Suppressor macrophage (primary cell): ENCODE data around the gene GAST.

ENCODE experiments used
- DNase-seq, 4 experiments: peaks; one replicate each; pipeline ENCODE4 v3.0.0-alpha.2; 2020 to 2022

Gene GAST

GRCh38 chr17:41710472-41711090 lies 1.6 kb upstream of the GAST start:
- DNase-seq: no peak

GRCh38 chr17:41717408-41718286 lies 5.5 kb downstream of the GAST start:
- DNase-seq: peak; percentile 62 to 80 (median 72)

DNA sequence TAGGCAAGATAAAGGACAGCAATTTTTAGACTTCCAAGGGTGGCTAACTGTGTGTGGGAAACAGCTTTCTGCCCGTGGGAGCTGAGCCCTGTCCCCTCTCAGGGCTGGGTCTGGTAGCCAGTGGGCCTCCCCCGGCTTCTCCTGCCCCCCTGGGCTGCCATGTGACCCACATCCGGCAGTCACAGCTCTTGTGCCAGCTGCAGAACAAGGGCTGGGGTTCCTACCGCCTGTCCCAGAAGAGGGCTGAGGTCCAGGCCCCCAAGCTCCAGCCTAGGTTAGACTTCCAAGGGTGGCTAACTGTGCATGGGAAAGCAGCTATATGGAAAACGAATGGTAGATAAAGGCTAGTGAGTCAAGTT lies 6.1 kb downstream of the GAST start:
- DNase-seq: no peak

DNA sequence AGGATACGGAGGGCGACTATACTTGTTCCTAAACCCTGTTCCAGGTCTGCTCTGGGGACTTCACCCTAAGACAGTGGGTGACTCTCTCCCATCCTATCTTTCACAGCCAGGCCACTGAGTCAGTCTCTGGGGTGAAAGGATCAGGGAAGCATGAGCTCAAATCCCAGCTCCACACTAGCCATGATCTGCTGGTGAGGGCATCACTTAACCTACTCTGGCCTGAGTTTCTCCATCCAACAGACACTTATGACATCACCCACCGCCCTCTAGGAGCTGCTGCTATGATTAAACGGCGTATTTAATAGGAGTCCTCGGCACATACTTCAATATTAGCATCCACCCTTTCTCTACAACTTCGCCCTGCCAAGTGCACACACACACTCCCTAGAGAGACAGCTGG lies 10.1 kb downstream of the GAST start:
- DNase-seq: no peak

GRCh38 chr17:41723801-41724475 lies 11.8 kb downstream of the GAST start:
- DNase-seq: no peak

DNA sequence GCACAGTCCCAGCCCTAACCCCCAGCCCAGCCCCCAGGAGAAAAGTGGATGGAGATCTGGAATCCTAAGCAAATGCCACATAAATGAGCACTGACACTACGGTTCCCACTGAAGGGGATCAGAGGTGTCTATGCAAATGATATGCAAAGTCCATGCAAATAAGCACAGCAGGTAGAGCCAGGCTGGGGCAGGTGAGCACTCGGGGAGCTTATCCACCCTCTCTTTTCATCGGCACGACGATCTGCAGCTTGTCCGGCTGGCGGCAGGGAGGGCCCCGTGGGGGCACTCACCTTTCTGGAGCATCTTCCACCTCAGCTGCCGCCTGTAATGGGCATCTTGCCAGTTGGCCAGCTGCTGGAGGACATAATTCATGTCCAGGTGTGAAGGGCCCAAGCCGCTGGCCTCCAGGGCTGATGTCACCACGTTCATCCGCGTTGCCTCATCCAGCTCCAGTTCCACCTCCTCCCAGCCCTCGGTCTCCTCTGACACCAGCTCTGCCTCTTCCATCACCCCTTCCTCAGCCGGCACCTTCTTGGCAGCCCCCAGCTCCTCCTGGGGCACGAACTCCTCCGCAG lies 12.4 kb downstream of the GAST start:
- DNase-seq: no peak

GRCh38 chr17:41725134-41725533 lies 13.0 kb downstream of the GAST start:
- no peak for DNase-seq

DNA sequence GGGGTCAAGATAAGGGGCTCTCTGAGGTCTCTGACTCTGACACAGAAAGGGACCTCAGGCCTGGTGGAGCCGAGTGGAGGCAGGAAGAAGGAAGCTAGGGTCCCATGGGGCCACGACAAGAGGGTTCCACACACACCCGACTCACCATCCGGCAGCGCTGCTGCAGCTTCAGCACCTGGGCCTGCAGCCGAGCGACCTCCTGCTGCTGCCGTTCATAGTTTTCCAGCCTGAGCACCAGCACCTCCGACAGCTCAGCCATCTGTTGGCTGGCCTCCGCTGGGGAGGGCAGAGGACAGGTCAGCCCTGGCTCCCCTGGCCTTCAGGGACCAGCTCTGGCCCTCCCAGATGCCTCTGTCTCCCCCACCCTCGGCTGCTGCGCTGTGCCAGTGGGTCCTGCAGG lies 15.9 kb downstream of the GAST start:
- no peak for DNase-seq

GRCh38 chr17:41730479-41730878 lies 18.3 kb downstream of the GAST start:
- DNase-seq: peak in 2 of 4 experiments; percentile 16 to 17

GRCh38 chr17:41731836-41732235 lies 19.7 kb downstream of the GAST start:
- no peak for DNase-seq

DNA sequence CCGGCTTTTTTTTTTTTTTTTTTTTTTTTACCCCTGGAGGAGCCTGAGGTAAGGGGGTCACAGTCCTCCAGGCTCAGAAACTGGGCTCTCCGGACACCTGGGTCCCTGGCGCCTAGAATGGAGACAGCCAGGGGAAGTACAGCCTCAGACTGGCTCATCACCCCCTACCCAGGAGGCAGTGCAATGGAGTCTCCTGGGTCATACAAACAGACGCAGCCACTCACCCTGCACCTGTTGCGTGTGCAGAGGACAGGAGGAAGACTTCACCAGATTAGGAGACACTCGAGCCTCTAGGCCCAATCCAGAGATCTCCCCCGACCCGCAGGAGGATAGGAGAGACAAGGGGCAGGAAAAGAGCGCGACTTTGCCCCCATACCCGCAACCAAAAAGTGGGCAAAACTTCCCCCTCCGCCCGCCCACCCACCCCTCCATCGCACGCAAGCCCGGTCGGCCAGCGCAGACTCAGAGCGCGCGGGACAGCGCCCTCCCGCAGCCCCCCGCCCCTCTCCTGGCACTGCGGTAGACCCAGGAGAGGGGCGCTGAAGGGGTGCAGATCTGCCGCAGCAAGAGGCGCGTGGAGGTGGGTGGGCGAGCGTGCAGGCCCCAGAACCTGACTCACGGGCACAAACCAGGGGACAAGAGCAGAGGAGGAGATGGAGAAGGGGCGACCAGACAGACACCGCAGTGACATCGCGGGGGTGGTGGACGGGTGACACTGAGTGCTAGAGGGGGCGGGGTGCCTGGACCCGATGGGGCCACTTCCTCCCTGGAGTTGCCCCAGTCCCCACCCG lies 21.4 kb downstream of the GAST start:
- DNase-seq: peak in 1 of 4 experiments; percentile 24

DNA sequence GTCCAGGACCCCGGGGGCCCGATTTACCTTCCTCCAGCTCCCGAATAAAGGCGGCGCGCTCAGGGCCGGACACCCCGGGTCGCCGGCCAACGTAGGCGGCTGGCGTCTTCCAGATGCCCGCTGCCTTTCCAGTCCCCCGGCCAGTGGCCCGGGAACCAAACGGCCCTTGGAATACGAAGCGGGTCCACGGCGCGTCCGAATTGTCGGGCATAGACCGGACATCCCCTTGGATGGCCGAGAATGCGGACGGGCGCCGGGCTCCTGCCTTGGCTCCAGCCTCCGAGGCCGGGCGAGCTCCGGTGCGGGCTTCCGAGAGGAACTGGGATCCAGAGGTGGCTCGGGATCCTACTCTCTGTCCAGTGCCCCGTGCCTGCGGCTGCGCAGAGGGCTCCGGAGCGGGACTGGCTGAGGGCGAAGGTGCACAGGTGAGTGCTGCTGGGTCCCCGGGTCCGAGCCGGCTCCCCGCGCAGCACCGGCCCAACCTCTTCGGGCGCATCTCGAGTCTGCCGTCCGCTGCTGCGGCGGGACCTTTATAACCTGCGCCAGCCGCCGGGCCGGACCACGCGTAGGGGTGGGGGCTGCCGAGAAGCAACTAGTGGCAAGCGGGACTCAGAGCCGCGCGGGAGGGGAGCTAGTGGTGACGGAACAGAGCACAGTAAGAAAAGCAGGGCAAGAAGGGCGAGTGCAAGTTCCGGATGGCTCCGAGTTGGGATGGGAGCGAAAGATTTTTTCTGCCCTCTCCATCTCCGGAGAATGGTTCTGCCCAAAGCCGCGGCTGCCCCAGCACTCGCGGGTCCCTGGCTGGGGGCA lies 22.2 kb downstream of the GAST start, which contains the start of gene HAP1:
Gene HAP1, minus strand, starts transcription at position 505 of the 810 bp plus-strand sequence. Its CDS starts 9 bp downstream, at position 496.
- DNase-seq: peak in 2 of 4 experiments; percentile 30 to 47

GRCh38 chr17:41734949-41735313 lies 22.8 kb downstream of the GAST start:
- no peak for DNase-seq

DNA sequence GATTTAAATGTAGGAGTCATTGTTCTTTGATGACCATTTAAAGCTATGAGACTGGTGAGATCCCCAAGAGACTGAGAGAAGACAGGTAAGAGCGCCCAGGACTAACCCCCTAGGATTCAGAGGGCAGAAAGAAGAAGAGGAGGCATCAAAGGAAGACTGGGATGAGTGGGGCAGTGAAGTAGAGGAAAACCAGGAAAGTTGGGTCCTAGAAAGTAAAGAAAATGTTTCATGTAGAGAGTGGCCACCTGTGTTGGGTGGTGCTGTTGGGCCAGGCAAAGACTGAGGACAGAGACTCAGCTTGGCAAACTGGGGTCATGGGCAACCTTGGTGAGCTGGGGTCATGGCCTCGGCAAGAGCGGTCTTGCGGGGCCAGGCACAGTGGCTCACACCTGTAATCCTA lies 23.6 kb downstream of the GAST start:
- no peak for DNase-seq

DNA sequence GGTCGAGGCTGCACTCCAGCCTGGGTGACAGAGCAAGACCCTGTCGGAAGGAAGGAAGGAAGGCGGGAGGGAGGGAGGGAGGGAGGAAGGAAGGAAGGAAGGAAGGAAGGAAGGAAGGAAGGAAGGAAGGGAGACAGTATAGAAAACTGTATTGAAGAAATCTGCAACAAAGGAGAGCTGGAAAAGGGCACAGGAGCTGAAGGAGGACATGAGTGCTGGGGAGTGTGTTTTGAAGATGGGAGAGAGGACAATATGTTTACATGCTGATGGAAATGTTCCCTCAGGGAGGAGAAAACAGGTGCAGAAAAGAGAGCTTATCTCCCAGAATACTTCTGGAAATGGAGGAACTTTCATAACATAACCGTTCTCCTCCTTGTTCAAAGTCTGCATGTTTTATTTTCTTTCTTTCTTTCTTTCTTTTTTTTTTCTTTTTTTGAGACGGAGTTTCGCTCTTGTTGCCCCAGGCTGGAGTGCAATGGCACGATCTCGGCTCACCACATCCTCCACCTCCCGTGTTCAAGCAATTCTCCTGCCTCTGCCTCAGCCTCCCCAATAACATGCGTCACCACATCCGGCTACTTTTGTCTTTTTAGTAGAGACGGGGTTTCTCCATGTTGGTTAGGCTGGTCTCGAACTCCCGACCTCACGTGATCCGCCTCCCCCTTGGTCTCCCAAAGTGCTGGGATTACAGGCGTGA lies 25.0 kb downstream of the GAST start:
- DNase-seq: no peak

GRCh38 chr17:41737680-41738023 lies 25.5 kb downstream of the GAST start:
- no peak for DNase-seq

DNA sequence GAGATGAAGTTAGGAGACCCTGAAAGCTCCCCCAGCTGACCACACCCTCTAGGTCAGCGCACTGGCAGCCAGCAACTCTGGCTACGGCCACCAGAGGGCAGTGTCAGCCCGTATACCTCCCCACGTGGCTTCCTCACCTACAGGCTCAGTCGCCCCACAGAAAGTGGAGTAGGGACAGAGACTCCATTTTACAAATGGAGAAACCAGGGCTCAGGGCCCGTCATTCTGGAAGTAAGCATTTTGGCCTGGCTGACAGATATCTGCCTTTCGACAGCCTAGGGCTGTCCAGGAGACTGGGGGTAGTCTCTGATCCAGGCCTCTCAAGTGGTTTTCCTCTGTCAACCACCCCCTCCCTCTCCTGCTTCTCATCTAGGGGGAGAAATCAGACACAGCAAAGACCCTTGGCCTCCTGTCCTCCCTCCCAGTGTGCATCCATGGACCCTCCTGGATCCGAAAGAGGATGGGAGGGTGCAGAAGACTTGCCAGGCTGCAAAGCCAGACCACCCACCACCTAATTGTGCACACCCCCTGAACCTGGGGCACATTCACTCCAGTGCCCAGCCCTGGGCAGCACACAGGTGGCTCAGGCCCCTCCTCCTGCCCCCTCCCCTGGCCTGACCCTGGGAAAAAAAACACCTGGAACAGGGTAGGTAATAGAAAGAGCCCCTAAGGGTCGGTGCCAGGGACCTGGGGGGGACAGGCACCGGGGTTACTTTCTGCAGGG lies 26.1 kb downstream of the GAST start:
- peak; percentile 80 to 89 (median 86) for DNase-seq

DNA sequence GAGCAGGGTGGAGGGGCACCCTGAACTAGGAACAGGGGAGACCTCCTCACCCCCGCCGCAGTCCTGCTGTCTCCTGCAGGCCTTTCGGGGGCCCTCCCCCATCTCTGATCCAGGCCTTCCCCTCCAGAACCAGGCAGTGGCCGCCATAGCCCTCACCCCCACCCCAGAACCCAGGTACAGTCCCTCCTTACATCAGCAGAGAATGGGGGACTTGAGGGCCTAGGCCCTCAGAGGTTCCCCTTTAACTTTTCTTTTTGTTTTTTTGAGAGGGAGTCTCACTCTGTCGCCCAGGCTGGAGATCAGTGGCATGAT lies 26.6 kb downstream of the GAST start:
- no peak for DNase-seq

DNA sequence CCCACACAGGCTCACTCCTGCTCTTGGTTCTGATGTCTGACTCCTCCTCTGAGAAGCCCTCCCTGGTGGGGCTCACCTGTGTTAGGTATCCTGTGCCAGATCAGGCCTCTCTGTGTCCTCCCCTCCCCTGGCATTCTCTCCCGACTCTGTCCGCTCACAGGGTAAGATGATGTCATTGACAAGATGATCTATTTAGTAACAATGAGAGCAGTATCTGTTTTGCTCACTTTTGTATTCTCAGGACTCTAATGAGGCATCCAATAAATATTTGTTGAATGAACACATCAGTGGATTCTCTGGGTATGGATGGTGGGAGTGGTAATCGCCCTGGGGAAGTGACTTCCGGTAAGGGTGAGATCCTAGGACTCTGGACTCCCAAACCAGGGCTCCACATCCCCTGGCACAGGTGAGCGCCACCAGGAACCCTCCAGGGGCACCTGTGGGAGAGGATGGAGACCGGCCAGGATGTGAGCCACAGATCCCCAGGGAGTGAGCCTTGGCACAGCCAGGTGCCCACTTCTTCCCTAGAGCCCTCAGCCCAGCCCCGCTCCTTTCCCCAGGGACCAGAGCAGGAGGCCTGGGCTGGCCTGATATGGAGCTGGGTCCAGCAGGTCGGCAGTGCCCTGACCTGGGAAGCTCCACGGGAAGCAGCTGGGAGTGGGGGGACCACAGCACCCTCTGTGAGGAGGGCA lies 27.7 kb downstream of the GAST start:
- no peak for DNase-seq

DNA sequence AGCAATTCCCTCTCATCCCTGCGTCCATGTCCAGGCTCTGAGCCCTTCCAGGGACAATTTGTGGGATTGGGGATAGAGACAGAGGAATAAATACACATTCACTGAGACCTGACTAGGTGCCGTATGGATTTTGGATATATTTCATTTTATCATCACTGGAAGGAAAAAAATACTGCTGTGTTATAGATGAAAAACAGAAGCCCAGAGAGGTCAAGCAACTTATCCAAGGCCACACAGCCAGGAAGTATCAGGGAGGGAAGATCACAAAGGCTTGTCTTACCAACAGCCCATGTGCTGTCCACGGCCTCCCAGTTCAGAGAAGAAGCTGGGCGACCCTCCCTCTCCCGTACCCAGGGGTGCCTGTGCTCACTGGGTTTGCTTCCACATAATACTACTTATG lies 28.4 kb downstream of the GAST start:
- DNase-seq: no peak
